NT2/D1 (cell line): ENCODE measurements around the gene SIGLEC11.

Source experiments
- SUZ12 ChIP-seq: IDR thresholded peaks from 2 replicates; pipeline ENCODE4 v1.6.1; 2011; ENCODE audit not compliant: insufficient read length, insufficient read depth; ENCODE audit errors: extremely low read depth
- YY1 ChIP-seq: IDR thresholded peaks from 2 replicates; pipeline ENCODE4 v1.6.1; 2011; ENCODE audit not compliant: insufficient read length, insufficient read depth
- ZNF274 ChIP-seq: IDR thresholded peaks from 2 replicates; pipeline ENCODE4 v1.6.1; 2011; ENCODE audit warnings: mild to moderate bottlenecking, low read depth, low read length

- TF ChIP-seq ZNF274 (no peak), YY1 (no peak), SUZ12 (no peak)
These were observed 47.6 kb upstream of the SIGLEC11 start for GRCh38 chr19:50008532-50008931.
